K562 (cell line): ENCODE results near the gene RTP5. TPM values are rescaled to one million over a fixed set of nuclear protein-coding genes. Genes with fewer than 3 reads are reported as not detected.

Source experiments
- ATAC-seq: fragments of 200-7000 bp; cut with Tn5 transposase; 3 replicates; pipeline ENCODE4 v1.9.1; 2020; ENCODE audit warnings: moderate library complexity
- BruUV-seq: library from RNA; stranded (reverse); fragments of 400-500 nt; replicated peaks from 2 replicates; lab custom pipeline; 2021; lab: Mats Ljungman, UMichigan
- CTCF ChIA-PET: fragments of 300-600 bp; formaldehyde crosslinking; extraction: SDS; loops from one replicate; lab custom pipeline; 2021; ENCODE audit warnings: low intra/inter-chr PET ratio; lab: Yijun Ruan, JAX
- POLR2A ChIA-PET: fragments of 300-600, 350-650 bp; sonication (Branson Sonifier 250); formaldehyde crosslinking; extraction: SDS; loops from one replicate; lab custom pipeline; 2021; ENCODE audit warnings: antibody characterized with exemption, inconsistent platforms; lab: Yijun Ruan, JAX
- DNase-seq, 4 experiments: peaks; one replicate each; pipeline versions ENCODE4 v3.0.0 to v3.0.0-alpha.2; 2011 to 2018; ENCODE audit warnings: low spot score in 3 of 4, mixed read lengths in 3 of 4; ENCODE audit errors: extremely low read depth in 1 of 4
- FAIRE-seq: peaks from 2 replicates; lab custom pipeline; 2011; peaks lifted over from hg19 to GRCh38; lab: Jason Lieb, UNC
- H2AFZ ChIP-seq: 2 replicates; pipeline ENCODE4 v1.6.0; 2011; ENCODE audit warnings: low read depth, low read length, control low read depth, inconsistent platforms
- H3K27ac ChIP-seq: fragments of 200-600 bp; 3 replicates; pipeline ENCODE4 v1.8.0; 2011; ENCODE audit warnings: low read depth, mild to moderate bottlenecking, control low read depth, inconsistent platforms, low read length, moderate library complexity, mixed read lengths; ENCODE audit errors: extremely low read depth
- H3K27me3 ChIP-seq, 2 experiments: fragments of 300-600 bp in 1 of 2; 2 replicates in 1 of 2; 3 replicates in 1 of 2; pipeline versions ENCODE4 v1.6.0 to v1.8.0; 2011; ENCODE audit warnings: inconsistent platforms in 2 of 2, low read length in 2 of 2, mild to moderate bottlenecking in 1 of 2, mixed read lengths in 1 of 2, moderate library complexity in 1 of 2; ENCODE audit not compliant: control insufficient read depth in 2 of 2, insufficient read depth in 2 of 2
- H3K36me3 ChIP-seq: fragments of 300-600 bp; 3 replicates; pipeline ENCODE4 v1.8.0; 2011; ENCODE audit warnings: mild to moderate bottlenecking, low read length, inconsistent platforms; ENCODE audit not compliant: control insufficient read depth, insufficient read depth
- H3K4me1 ChIP-seq, 2 experiments: fragments of 200-600 bp in 1 of 2; replicated peaks in 1 of 2; 2 replicates in 1 of 2; 3 replicates in 1 of 2; pipeline versions ENCODE4 v1.5.1 to v1.8.0; 2011; ENCODE audit warnings: inconsistent platforms in 2 of 2, low read length in 2 of 2, mild to moderate bottlenecking in 1 of 2, mixed read lengths in 1 of 2, moderate library complexity in 1 of 2; ENCODE audit not compliant: control insufficient read depth in 2 of 2, insufficient read depth in 2 of 2
- H3K4me2 ChIP-seq: 2 replicates; pipeline ENCODE4 v1.6.1; 2011; ENCODE audit warnings: low read length, control low read depth, inconsistent platforms, mixed read lengths; ENCODE audit not compliant: insufficient read depth
- H3K4me3 ChIP-seq: fragments of 200-600 bp; sonication (generic), shearing (Covaris generic); 2 replicates; pipeline ENCODE4 v1.5.1; 2016; ENCODE audit warnings: control low read depth, inconsistent platforms
- H3K79me2 ChIP-seq: fragments of 200-600 bp; 3 replicates; pipeline ENCODE4 v1.8.0; 2011; ENCODE audit warnings: low read length, inconsistent platforms; ENCODE audit not compliant: control insufficient read depth, insufficient read depth
- H3K9ac ChIP-seq, 2 experiments: 2 replicates each; pipeline versions ENCODE4 v1.6.0 to v1.6.1; 2011; ENCODE audit warnings: low read depth in 2 of 2, low read length in 2 of 2, control low read depth in 1 of 2, inconsistent platforms in 1 of 2, mild to moderate bottlenecking in 1 of 2, mixed read lengths in 1 of 2; ENCODE audit not compliant: insufficient read depth in 1 of 2
- H3K9me1 ChIP-seq: one replicate; pipeline ENCODE4 v1.6.0; 2011; ENCODE audit warnings: inconsistent platforms, mild to moderate bottlenecking, low read length, moderate library complexity; ENCODE audit not compliant: control insufficient read depth, insufficient read depth
- H3K9me3 ChIP-seq: replicated peaks from 2 replicates; pipeline ENCODE4 v1.5.1; 2011; ENCODE audit warnings: low read depth, low read length, inconsistent platforms; ENCODE audit not compliant: control insufficient read depth, insufficient read depth
- H4K20me1 ChIP-seq: replicated peaks from 2 replicates; pipeline ENCODE4 v1.6.1; 2011; ENCODE audit warnings: low read length, inconsistent platforms, mixed read lengths; ENCODE audit not compliant: control insufficient read depth, insufficient read depth
- ADNP ChIP-seq: fragments of 200-800 bp; sonication (Bioruptor generic); IDR thresholded peaks from 2 replicates; pipeline ENCODE4 v1.6.1; 2016; ENCODE audit warnings: missing genetic modification characterization, missing compliant biosample characterization
- CC2D1A ChIP-seq: fragments of 450-650 bp; IDR thresholded peaks from 2 replicates; pipeline ENCODE4 v1.6.1; 2017; ENCODE audit warnings: mild to moderate bottlenecking
- CHAMP1 ChIP-seq: fragments of 450-650 bp; IDR thresholded peaks from 2 replicates; pipeline ENCODE4 v1.6.1; 2016; ENCODE audit warnings: mild to moderate bottlenecking
- E2F6 ChIP-seq, 2 experiments: IDR thresholded peaks; 2 replicates each; pipeline ENCODE4 v1.6.1; 2011; ENCODE audit warnings: borderline replicate concordance in 1 of 2, control low read depth in 1 of 2, low read depth in 1 of 2, low read length in 1 of 2, mild to moderate bottlenecking in 1 of 2, mixed read lengths in 1 of 2, moderate library complexity in 1 of 2; ENCODE audit not compliant: insufficient read depth in 1 of 2, insufficient read length in 1 of 2, poor library complexity in 1 of 2, severe bottlenecking in 1 of 2; ENCODE audit errors: extremely low read depth in 1 of 2
- HBP1 ChIP-seq: fragments of 450-650 bp; formaldehyde crosslinking; IDR thresholded peaks from 2 replicates; pipeline ENCODE4 v1.4.0; 2022; ENCODE audit warnings: missing genetic modification characterization
- NR2F6 ChIP-seq: fragments of 450-650 bp; formaldehyde crosslinking; IDR thresholded peaks from 2 replicates; pipeline ENCODE4 v1.4.0; 2020; ENCODE audit warnings: mild to moderate bottlenecking
- TFAP4 ChIP-seq: sonication (generic); formaldehyde crosslinking; IDR thresholded peaks from 2 replicates; pipeline ENCODE4 v1.8.0; 2022; ENCODE audit warnings: missing genetic modification reagents, mild to moderate bottlenecking, moderate library complexity, borderline replicate concordance
- UBTF ChIP-seq, 2 experiments: IDR thresholded peaks; 2 replicates each; pipeline ENCODE4 v1.6.1; 2012; ENCODE audit warnings: improper control_type of control experiment in 2 of 2, low read depth in 2 of 2, low read length in 2 of 2, borderline replicate concordance in 1 of 2
- ZNF311 ChIP-seq: fragments of 250-450 bp; sonication (Bioruptor Pico); IDR thresholded peaks from 2 replicates; pipeline ENCODE4 v1.4.0; 2020; ENCODE audit warnings: mild to moderate bottlenecking, moderate library complexity
- WGBS: fragments of 100-300 bp; shearing (Covaris generic); methylation state at CpG from one replicate; pipeline ENCODE4 v1.1.6; 2016; ENCODE audit warnings: low coverage, mixed read lengths; ENCODE audit not compliant: insufficient coverage; ENCODE audit errors: missing lambda C conversion rate; 5-methylcytosine and 5-hydroxymethylcytosine counted together
- in situ Hi-C: fragments of 300-500 bp; cut with MboI; formaldehyde crosslinking; loops from 4 replicates; pipeline ENCODE4 v1.15.0; 2018; ENCODE audit warnings: inconsistent platforms, mixed read lengths
- intact Hi-C: fragments of 100-400 bp; cut with micrococcal nuclease; formaldehyde crosslinking; loops from 2 replicates; pipeline ENCODE4 v1.14.2; 2022
- polyA plus RNA-seq, 8 experiments: library from polyadenylated mRNA; depleted of rRNA in 4 of 8; stranded (reverse) in 5 of 8; unstranded in 3 of 8; fragments of >200 nt; fragmentation: Nextera tagmentation in 2 of 8; fragmentation: Illumina TruSeq in 1 of 8; extraction: Ambion mirVana in 2 of 8; extraction: Trizol in 1 of 8; gene quantifications; 2 replicates each; pipeline versions ENCODE4 v1.2.1 to v1.2.3, GENCODE V29; 2011 to 2014; ENCODE audit warnings: inconsistent platforms in 1 of 8, missing spikeins in 1 of 8
- total RNA-seq, 7 experiments: library from RNA; depleted of rRNA in 6 of 7; stranded (reverse); fragments of >200 nt in 6 of 7; fragmentation: Illumina TruSeq in 2 of 7; extraction: Trizol in 2 of 7; gene quantifications; 2 replicates each; pipeline versions ENCODE4 v1.2.1 to v1.2.3, GENCODE V29; 2011 to 2021; ENCODE audit warnings: low replicate concordance in 1 of 7

The RTP5 gene
- total and polyA plus RNA-seq, 9 of the 15 experiments (the other 6 are each of a cell fraction or from before 2014, with no cell fraction given): not detected

GRCh38 chr2:241837197-241837965, 32.1 kb upstream of the RTP5 start:
- H3K27me3 ChIP-seq: no peaks in the 10 kb centered on the region
- WGBS: 37% methylated on average over 13 of the region's 13 CpGs
- no peak overlapping the region for H3K4me3 ChIP-seq
- H3K79me2 ChIP-seq: no peaks in the 10 kb centered on the region
- no peak overlapping the region for H3K4me2 ChIP-seq
- POLR2A ChIA-PET: interaction anchor here (0.7 kb wide), 1 partner anchor 21 kb away, joined by 3 read pairs; no protein-coding TSS in a partner anchor
- H3K36me3 ChIP-seq: no peaks in the 10 kb centered on the region
- H3K27ac ChIP-seq: no peak overlapping the region
- ATAC-seq: no peak
- in situ Hi-C loops (no loop called here), intact Hi-C loops (no loop called here)
- no peak for DNase-seq
- H3K9ac ChIP-seq: no peak overlapping the region
- H3K4me1 ChIP-seq: peaks cover 6 to 18% of the 10 kb centered on the region in 2 experiments; a peak in 4 of 5 replicates
- no peak for FAIRE-seq
- no peaks in the 10 kb centered on the region for H4K20me1 ChIP-seq
- BruUV-seq: no TSS peak
- H3K9me3 ChIP-seq: no peaks in the 10 kb centered on the region
- peak overlapping the region; percentile 8; the same call in 1 of the 2 replicates for H2AFZ ChIP-seq
- CTCF ChIA-PET: no interaction called here
- no peaks in the 10 kb centered on the region for H3K9me1 ChIP-seq
- TF ChIP-seq UBTF (IDR thresholded peaks at IDR 0.05; ENCODE audit: borderline replicate concordance in 1 of 2, low read depth in 2 of 2, low read length in 2 of 2): no peak
- TF ChIP-seq HBP1: no peak
- no peak for TF ChIP-seq NR2F6
- TF ChIP-seq CC2D1A: peak; percentile 59; the same call in 1 of the 2 replicates
- no peak for TF ChIP-seq ADNP (tag)
- no peak for TF ChIP-seq TFAP4 (CRISPR knock-in tag)
- 0 out of 2 replicates have a peak, but pooled peaks have one; percentile 16 for TF ChIP-seq CHAMP1
- no peak for TF ChIP-seq ZNF311 (CRISPR knock-in tag)
- TF ChIP-seq E2F6 (IDR thresholded peaks at IDR 0.05; ENCODE audit: borderline replicate concordance in 1 of 2, extremely low read depth in 1 of 2, insufficient read depth in 1 of 2, insufficient read length in 1 of 2, low read depth in 1 of 2, low read length in 1 of 2, poor library complexity in 1 of 2, severe bottlenecking in 1 of 2): no peak
